ENCODE data around the gene ZG16. TPM values are rescaled to one million over a fixed set of nuclear protein-coding genes. Genes with fewer than 3 reads are reported as not detected.

Gene ZG16
- total RNA-seq, 3 donors from 2014 or later: 0.05 TPM; not detected in 2

GRCh38 chr16:29814592-29814991 is 36.5 kb downstream of the ZG16 start:
- no peak for DNase-seq

DNA sequence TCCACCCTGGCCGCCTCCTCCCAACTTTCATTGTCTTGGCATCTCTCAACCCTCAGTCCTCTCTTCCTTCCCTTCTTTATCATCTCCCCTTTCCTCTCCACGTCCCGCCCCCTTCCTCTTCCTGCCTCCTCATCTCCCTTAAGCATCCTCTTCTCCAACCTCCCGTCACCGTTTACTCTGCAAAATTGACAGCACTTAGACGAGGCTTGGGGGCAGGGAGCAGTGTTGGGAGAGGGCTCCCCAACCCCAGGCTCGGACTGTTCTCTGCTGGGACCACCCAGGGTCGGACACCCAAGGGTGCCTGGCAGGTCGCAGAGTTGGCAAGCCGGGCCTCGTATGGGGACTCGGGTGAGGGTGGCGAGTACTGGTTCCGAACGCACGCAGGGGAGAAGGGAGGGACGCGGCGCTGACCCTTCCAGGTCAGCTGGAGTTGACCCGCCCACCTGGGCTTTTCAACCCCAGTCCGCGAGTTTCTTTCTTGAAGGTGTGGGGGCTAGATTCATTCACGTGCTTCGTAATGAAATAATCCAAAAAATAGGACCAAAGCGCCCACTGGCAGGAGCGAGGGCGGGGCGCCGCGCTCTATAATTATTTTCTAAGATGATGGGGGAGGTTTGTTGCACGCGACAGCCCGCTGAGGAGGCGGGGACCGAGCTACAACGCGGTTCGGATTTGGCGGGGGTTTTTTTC is 37.1 kb downstream of the ZG16 start:
- H3K4me1 Mint-ChIP-seq (ENCODE audit: low read depth): peaks cover 72% of the 10 kb centered on the region
- peaks cover 16% of the 10 kb centered on the region for H3K36me3 Mint-ChIP-seq (ENCODE audit: insufficient read depth)
- no peaks in the 10 kb centered on the region for H3K9me3 Mint-ChIP-seq
- no peaks in the 10 kb centered on the region for H3K27me3 Mint-ChIP-seq (ENCODE audit: low read depth)
- H3K4me3 Mint-ChIP-seq: peak overlapping the region; percentile 96
- no peak for ATAC-seq
- no peak for DNase-seq

More at GRCh38 chr16:29814592-29814991, 36.5 kb downstream of the ZG16 start:
- Mint-ChIP-seq H3K36me3 (ENCODE audit: insufficient read depth) (peaks cover 13% of the 10 kb centered on the region), H3K9me3 (no peaks in the 10 kb centered on the region), H3K27me3 (ENCODE audit: low read depth) (no peaks in the 10 kb centered on the region), H3K4me3 (peak overlapping the region; percentile 96), H3K4me1 (ENCODE audit: low read depth) (peaks cover 70% of the 10 kb centered on the region)
- no peak for ATAC-seq

- no peaks in the 10 kb centered on the region for H3K9me3 Mint-ChIP-seq
- peak; percentile 70 to 73 for ATAC-seq
- peaks cover 16% of the 10 kb centered on the region for H3K36me3 Mint-ChIP-seq (ENCODE audit: insufficient read depth)
Observed at GRCh38 chr16:29815793-29816693, 38.0 kb downstream of the ZG16 start, which contains the start of gene PAGR1. Gene PAGR1 (plus strand): TSS chr16:29816152. CDS start chr16:29816526, 374 bp downstream.

DNA sequence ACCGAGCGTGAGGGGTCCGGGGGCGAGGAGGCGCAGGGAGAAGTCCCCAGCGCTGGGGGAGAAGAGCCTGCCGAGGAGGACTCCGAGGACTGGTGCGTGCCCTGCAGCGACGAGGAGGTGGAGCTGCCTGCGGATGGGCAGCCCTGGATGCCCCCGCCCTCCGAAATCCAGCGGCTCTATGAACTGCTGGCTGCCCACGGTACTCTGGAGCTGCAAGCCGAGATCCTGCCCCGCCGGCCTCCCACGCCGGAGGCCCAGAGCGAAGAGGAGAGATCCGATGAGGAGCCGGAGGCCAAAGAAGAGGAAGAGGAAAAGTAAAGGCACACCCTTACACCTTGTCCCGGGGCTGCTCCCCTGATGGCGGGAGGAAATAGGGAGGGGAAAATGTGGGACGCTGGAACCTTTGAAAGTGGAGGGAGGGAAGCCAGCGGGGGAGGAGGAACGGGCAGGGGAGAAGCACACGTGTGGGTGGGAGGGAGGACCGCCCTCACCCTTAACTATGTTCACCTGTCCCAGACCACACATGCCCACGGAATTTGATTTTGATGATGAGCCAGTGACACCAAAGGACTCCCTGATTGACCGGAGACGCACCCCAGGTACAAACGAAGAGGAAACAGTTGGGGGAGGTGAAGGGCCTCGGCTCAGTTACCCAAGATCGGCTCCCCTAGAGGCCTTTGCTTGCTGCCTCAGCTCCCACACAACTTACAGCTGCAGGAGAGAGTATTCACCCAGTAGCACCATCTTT is 38.8 kb downstream of the ZG16 start:
- DNase-seq (peak; percentile 29), ATAC-seq (peak; percentile 29 to 37)
- Mint-ChIP-seq H3K4me1 (ENCODE audit: low read depth) (peaks cover 67% of the 10 kb centered on the region), H3K36me3 (ENCODE audit: insufficient read depth) (peaks cover 16% of the 10 kb centered on the region), H3K4me3 (peak overlapping the region; percentile 96), H3K27me3 (ENCODE audit: low read depth) (no peaks in the 10 kb centered on the region), H3K9me3 (no peaks in the 10 kb centered on the region)

More at GRCh38 chr16:29815793-29816693, 38.0 kb downstream of the ZG16 start, which contains the start of gene PAGR1:
- peak within 1 kb of the TSS; percentile 96 for H3K4me3 Mint-ChIP-seq
- peak; percentile 98 for DNase-seq
- peaks cover 68% of the 10 kb centered on the region for H3K4me1 Mint-ChIP-seq (ENCODE audit: low read depth)
- H3K27me3 Mint-ChIP-seq (ENCODE audit: low read depth): no peaks in the 10 kb centered on the region

DNA sequence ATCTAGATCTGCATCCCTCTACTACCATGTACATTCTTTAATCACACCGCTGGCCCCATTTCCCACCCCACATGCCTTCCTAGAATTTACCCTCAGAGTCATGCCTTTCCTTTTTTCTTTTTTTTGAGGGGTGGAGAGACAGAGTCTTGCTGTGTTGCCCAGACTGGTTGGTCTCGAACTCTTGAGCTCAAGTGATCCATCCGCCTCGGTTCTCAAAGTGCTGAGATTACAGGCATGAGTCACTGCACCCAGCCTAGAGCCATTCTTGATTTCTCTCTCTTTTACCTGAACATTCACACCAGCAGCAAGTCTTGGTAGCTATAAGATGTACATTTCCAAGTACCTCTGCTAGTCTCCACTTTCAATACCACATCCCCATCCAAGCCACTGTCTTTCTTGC is 40.0 kb downstream of the ZG16 start:
- DNase-seq: no peak
- Mint-ChIP-seq H3K36me3 (ENCODE audit: insufficient read depth) (peaks cover 19% of the 10 kb centered on the region), H3K4me1 (ENCODE audit: low read depth) (peaks cover 71% of the 10 kb centered on the region), H3K4me3 (peak overlapping the region; percentile 71), H3K27me3 (ENCODE audit: low read depth) (no peaks in the 10 kb centered on the region), H3K9me3 (no peaks in the 10 kb centered on the region)
- no peak for ATAC-seq

DNA sequence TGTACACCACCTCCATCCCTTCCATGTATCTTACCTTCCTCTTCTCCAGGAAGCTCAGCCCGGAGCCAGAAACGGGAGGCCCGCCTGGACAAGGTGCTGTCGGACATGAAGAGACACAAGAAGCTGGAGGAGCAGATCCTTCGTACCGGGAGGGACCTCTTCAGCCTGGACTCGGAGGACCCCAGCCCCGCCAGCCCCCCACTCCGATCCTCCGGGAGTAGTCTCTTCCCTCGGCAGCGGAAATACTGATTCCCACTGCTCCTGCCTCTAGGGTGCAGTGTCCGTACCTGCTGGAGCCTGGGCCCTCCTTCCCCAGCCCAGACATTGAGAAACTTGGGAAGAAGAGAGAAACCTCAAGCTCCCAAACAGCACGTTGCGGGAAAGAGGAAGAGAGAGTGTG is 41.5 kb downstream of the ZG16 start:
- no peak for ATAC-seq
- no peak for DNase-seq
- Mint-ChIP-seq H3K27me3 (ENCODE audit: low read depth) (no peaks in the 10 kb centered on the region), H3K4me1 (ENCODE audit: low read depth) (peaks cover 73% of the 10 kb centered on the region), H3K9me3 (no peaks in the 10 kb centered on the region), H3K36me3 (ENCODE audit: insufficient read depth) (peaks cover 19% of the 10 kb centered on the region), H3K4me3 (peak overlapping the region; percentile 91)

- peak within 1 kb of the TSS; percentile 91 for H3K4me3 Mint-ChIP-seq
- peak; percentile 42 for DNase-seq
- no peaks in the 10 kb centered on the region for H3K27me3 Mint-ChIP-seq (ENCODE audit: low read depth)
- H3K36me3 Mint-ChIP-seq (ENCODE audit: insufficient read depth): peaks cover 19% of the 10 kb centered on the region
- no peaks in the 10 kb centered on the region for H3K9me3 Mint-ChIP-seq
- peak; percentile 9 to 10 for ATAC-seq
- H3K4me1 Mint-ChIP-seq (ENCODE audit: low read depth): peaks cover 73% of the 10 kb centered on the region
Observed at GRCh38 chr16:29820271-29820701, 42.2 kb downstream of the ZG16 start, which contains the start of gene MVP. Gene MVP (plus strand): TSS chr16:29820462. CDS start chr16:29830550, 10,088 bp downstream.

DNA sequence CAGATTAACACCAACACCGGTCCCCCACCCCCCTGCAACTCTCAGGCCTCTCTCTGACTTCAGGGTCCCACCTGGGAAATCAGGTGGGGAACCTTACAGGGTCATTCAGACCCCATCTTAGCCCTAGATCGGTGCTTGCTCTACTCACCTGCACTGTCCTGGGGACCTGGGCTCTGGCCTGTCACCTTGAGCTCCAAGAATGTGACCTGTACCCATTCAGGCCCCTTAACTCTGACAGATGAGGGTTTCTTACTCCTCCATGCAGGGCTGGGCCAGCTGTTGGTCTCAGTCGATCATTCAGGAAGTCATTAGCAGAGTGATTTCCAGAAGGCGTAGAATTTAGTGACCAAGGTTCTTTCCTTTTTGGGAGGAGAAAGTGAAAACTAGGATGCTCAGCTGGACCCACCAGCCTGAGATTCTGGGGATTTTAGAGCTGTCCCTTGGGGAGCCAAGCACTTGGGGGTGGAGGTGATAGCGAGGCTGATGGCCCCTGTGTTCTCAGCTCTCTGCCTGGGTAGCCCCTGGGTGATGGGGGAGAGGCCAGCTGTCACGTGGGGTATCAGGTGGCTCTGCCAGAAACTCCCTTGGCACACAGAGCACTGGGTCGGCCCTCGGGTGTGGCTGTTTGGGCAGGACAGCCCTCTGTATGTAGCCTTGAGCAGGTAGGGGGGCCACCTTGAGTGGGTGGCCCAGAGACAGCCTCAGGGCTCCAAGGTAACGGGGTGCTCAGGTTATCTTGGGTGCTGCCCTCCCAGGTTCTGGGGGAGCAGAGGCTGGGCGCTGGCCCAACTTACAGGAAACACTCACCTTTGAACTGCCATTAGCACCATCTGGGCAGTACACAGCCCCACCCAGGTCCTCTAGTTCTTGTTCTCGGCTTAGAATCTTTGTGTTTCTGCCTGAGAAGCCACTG is 42.9 kb downstream of the ZG16 start:
- DNase-seq: peak; percentile 31
- Mint-ChIP-seq H3K36me3 (ENCODE audit: insufficient read depth) (peaks cover 19% of the 10 kb centered on the region), H3K4me3 (peak overlapping the region; percentile 91), H3K4me1 (ENCODE audit: low read depth) (peaks cover 75% of the 10 kb centered on the region), H3K27me3 (ENCODE audit: low read depth) (no peaks in the 10 kb centered on the region), H3K9me3 (no peaks in the 10 kb centered on the region)
- ATAC-seq: peak in 1 of 2 donors; percentile 2

- peak overlapping the region; percentile 91 for H3K4me3 Mint-ChIP-seq
- no peaks in the 10 kb centered on the region for H3K27me3 Mint-ChIP-seq (ENCODE audit: low read depth)
- no peaks in the 10 kb centered on the region for H3K9me3 Mint-ChIP-seq
- DNase-seq: no peak
- peaks cover 80% of the 10 kb centered on the region for H3K4me1 Mint-ChIP-seq (ENCODE audit: low read depth)
- no peak for ATAC-seq
- peaks cover 19% of the 10 kb centered on the region for H3K36me3 Mint-ChIP-seq (ENCODE audit: insufficient read depth)
Observed at GRCh38 chr16:29821643-29822115, 43.6 kb downstream of the ZG16 start.

- Mint-ChIP-seq H3K9me3 (no peaks in the 10 kb centered on the region), H3K4me1 (ENCODE audit: low read depth) (peaks cover 78% of the 10 kb centered on the region), H3K36me3 (ENCODE audit: insufficient read depth) (peaks cover 5% of the 10 kb centered on the region), H3K4me3 (peak overlapping the region; percentile 56), H3K27me3 (ENCODE audit: low read depth) (no peaks in the 10 kb centered on the region)
- ATAC-seq: no peak
- no peak for DNase-seq
Observed at GRCh38 chr16:29824589-29825144, 46.6 kb downstream of the ZG16 start.

- Mint-ChIP-seq H3K36me3 (ENCODE audit: insufficient read depth) (peaks cover 2% of the 10 kb centered on the region), H3K4me1 (ENCODE audit: low read depth) (peaks cover 78% of the 10 kb centered on the region), H3K4me3 (peak overlapping the region; percentile 56), H3K27me3 (ENCODE audit: low read depth) (no peaks in the 10 kb centered on the region), H3K9me3 (no peaks in the 10 kb centered on the region)
- ATAC-seq (peak; percentile 57 to 59), DNase-seq (no peak)
Observed at GRCh38 chr16:29825145-29826044, 47.3 kb downstream of the ZG16 start.

GRCh38 chr16:29826342-29826695 is 48.3 kb downstream of the ZG16 start:
- peaks cover 6% of the 10 kb centered on the region for H3K36me3 Mint-ChIP-seq (ENCODE audit: insufficient read depth)
- no peaks in the 10 kb centered on the region for H3K9me3 Mint-ChIP-seq
- no peaks in the 10 kb centered on the region for H3K27me3 Mint-ChIP-seq (ENCODE audit: low read depth)
- no peak for ATAC-seq
- peak overlapping the region; percentile 73 for H3K4me3 Mint-ChIP-seq
- peaks cover 73% of the 10 kb centered on the region for H3K4me1 Mint-ChIP-seq (ENCODE audit: low read depth)
- no peak for DNase-seq
